Upper lobe of left lung (tissue), 6 donors: Measurements from ENCODE around the gene CCBE1. TPM values are rescaled to one million over a fixed set of nuclear protein-coding genes. Genes with fewer than 3 reads are reported as not detected.
A peak's percentile ranks its signal among the peaks of the same experiment; 100 is the strongest.
"Not testable (repeated sequence)": the region's sequence is repeated elsewhere in the genome, so short reads cannot be mapped to it uniquely, and the experiment has no call there.

Experiments
- ATAC-seq, 2 donors: fragments of 200-7000 bp; cut with Tn5 transposase; one replicate each; pipeline ENCODE4 v1.9.1; 2022; ENCODE audit warnings: mild to moderate bottlenecking in 2 of 2, moderate library complexity in 2 of 2; ENCODE audit not compliant: low FRiP score in 2 of 2
- DNase-seq, 2 donors: peaks; one replicate each; pipeline ENCODE4 v3.0.0-alpha.2; 2019 to 2020
- H3K27ac ChIP-seq, 4 donors: fragments of 200-600 bp; sonication (generic); one replicate each; pipeline ENCODE4 v1.5.1; 2016 to 2019
- H3K27me3 ChIP-seq, 4 donors: fragments of 200-600 bp; sonication (generic); one replicate each; pipeline ENCODE4 v1.5.1; 2017 to 2019
- H3K36me3 ChIP-seq, 4 donors: fragments of 200-600 bp; sonication (generic); one replicate each; pipeline ENCODE4 v1.5.1; 2016 to 2019
- H3K4me1 ChIP-seq, 4 donors: fragments of 200-600 bp; sonication (generic); one replicate each; pipeline ENCODE4 v1.5.1; 2018 to 2019
- H3K4me3 ChIP-seq, 4 donors: fragments of 200-600 bp; sonication (generic); one replicate each; pipeline ENCODE4 v1.5.1; 2017 to 2019; ENCODE audit warnings: mild to moderate bottlenecking in 2 of 4, moderate library complexity in 1 of 4
- H3K9me3 ChIP-seq, 4 donors: fragments of 200-600 bp; sonication (generic); one replicate each; pipeline ENCODE4 v1.5.1; 2018 to 2019
- CTCF ChIP-seq, 6 experiments: fragments of 450-650 bp in 4 of 6; fragments of 200-600 bp in 2 of 6; sonication (generic) in 2 of 6; IDR thresholded peaks; one replicate each; pipeline ENCODE4 v1.5.1; 2016 to 2019; ENCODE audit warnings: antibody characterized with exemption in 6 of 6
- EP300 ChIP-seq, 4 donors: sonication (generic); formaldehyde crosslinking; IDR thresholded peaks; one replicate each; pipeline ENCODE4 v1.5.1; 2017; ENCODE audit warnings: antibody characterized with exemption in 4 of 4, control low read depth in 2 of 4
- POLR2A ChIP-seq, 4 donors: fragments of 450-650 bp; IDR thresholded peaks; one replicate each; pipeline ENCODE4 v1.5.1; 2016 to 2017; ENCODE audit warnings: antibody characterized with exemption in 4 of 4, mild to moderate bottlenecking in 2 of 4
- POLR2AphosphoS5 ChIP-seq, 2 donors: sonication (generic); formaldehyde crosslinking; IDR thresholded peaks; one replicate each; pipeline ENCODE4 v1.5.1; 2017; ENCODE audit warnings: antibody characterized with exemption in 2 of 2
- WGBS, 2 donors: methylation state at CpG; one replicate each; pipeline ENCODE4 v1.1.5; 2017 to 2018; 5-methylcytosine and 5-hydroxymethylcytosine counted together
- total RNA-seq, 6 donors: library from RNA; depleted of rRNA in 4 of 6; stranded (reverse); fragments of >200 nt in 4 of 6; gene quantifications; one replicate each; pipeline versions ENCODE4 v1.1.0 to v1.2.1, GENCODE V29; 2016 to 2021
- donor health status: DM: no; HTN: no; CAD: no; lungs with moderate emphysema.
- donor health status: DM: no; HTN: yes; CAD: no; lungs with severe emphysema.

Gene CCBE1
- total RNA-seq, 6 donors from 2014 or later: 8.7 to 23.6 (median 12.3) TPM

GRCh38 chr18:59517446-59518165 lies 179.6 kb downstream of the CCBE1 start:
- ATAC-seq: no peak
- 66 to 70% methylated on average over 4 of the region's 4 CpGs for WGBS, 2 donors
- TF ChIP-seq CTCF (IDR thresholded peaks at IDR 0.05): no peak
- no peak for TF ChIP-seq POLR2A (IDR thresholded peaks at IDR 0.05)
- no peak for TF ChIP-seq EP300 (IDR thresholded peaks at IDR 0.05)
- TF ChIP-seq POLR2AphosphoS5 (IDR thresholded peaks at IDR 0.05): no peak

GRCh38 chr18:59516356-59517155 lies 180.7 kb downstream of the CCBE1 start:
- H3K4me1 ChIP-seq: peaks cover 12 to 38% (median 26%) of the 10 kb centered on the region in 4 donors
- DNase-seq (peak in 1 of 2 donors; percentile 70), ATAC-seq (peak; percentile 71 to 86)
- no peaks in the 10 kb centered on the region for H3K9me3 ChIP-seq
- no peaks in the 10 kb centered on the region for H3K27me3 ChIP-seq
- no peak overlapping the region for H3K4me3 ChIP-seq
- no peaks in the 10 kb centered on the region for H3K36me3 ChIP-seq
- TF ChIP-seq POLR2A (IDR thresholded peaks at IDR 0.05) (no peak), EP300 (IDR thresholded peaks at IDR 0.05) (peak in 2 of 4 donors; percentile 89 to 92), POLR2AphosphoS5 (IDR thresholded peaks at IDR 0.05) (peak; percentile 64 to 69), CTCF (IDR thresholded peaks at IDR 0.05) (no peak)
- 6 to 11% methylated on average over 6 of the region's 6 CpGs for whole genome bisulfite sequencing, 2 donors
- peak overlapping the region; percentile 27 to 62 (median 44) for H3K27ac ChIP-seq

More at GRCh38 chr18:59517446-59518165, 179.6 kb downstream of the CCBE1 start:
- H3K9me3 ChIP-seq: no peaks in the 10 kb centered on the region
- H3K4me3 ChIP-seq: no peak overlapping the region
- DNase-seq: no peak
- H3K36me3 ChIP-seq: no peaks in the 10 kb centered on the region
- H3K27ac ChIP-seq: no peak overlapping the region
- no peaks in the 10 kb centered on the region for H3K27me3 ChIP-seq
- peaks cover 12 to 32% (median 22%) of the 10 kb centered on the region in 4 donors for H3K4me1 ChIP-seq

GRCh38 chr18:59515956-59516355 lies 181.3 kb downstream of the CCBE1 start:
- not testable (repeated sequence) for H3K36me3 ChIP-seq, H3K4me3 ChIP-seq, H3K27me3 ChIP-seq, DNase-seq, H3K9me3 ChIP-seq, ATAC-seq
- Histone ChIP-seq H3K4me1 (peaks cover 12 to 38% (median 27%) of the 10 kb centered on the region in 4 donors), H3K27ac (peak overlapping the region in 2 of 4 donors; percentile 36 to 44)
- 69 to 79% methylated on average over 6 of the region's 6 CpGs for WGBS, 2 donors

- ATAC-seq: no peak
- H3K4me1 ChIP-seq: peaks cover 12 to 38% (median 28%) of the 10 kb centered on the region in 4 donors
- WGBS, 2 donors: 64 to 69% methylated on average over 5 of the region's 5 CpGs
Measured at GRCh38 chr18:59515147-59515546, 182.1 kb downstream of the CCBE1 start.

More at GRCh38 chr18:59515147-59515546, 182.1 kb downstream of the CCBE1 start:
- Histone ChIP-seq H3K9me3 (no peaks in the 10 kb centered on the region), H3K36me3 (no peaks in the 10 kb centered on the region), H3K27ac (peak overlapping the region in 3 of 4 donors; percentile 22 to 53 (median 44)), H3K27me3 (no peaks in the 10 kb centered on the region), H3K4me3 (no peak overlapping the region)
- DNase-seq: no peak
- TF ChIP-seq CTCF (IDR thresholded peaks at IDR 0.05): no peak
- no peak for TF ChIP-seq POLR2A (IDR thresholded peaks at IDR 0.05)
- no peak for TF ChIP-seq EP300 (IDR thresholded peaks at IDR 0.05)
- no peak for TF ChIP-seq POLR2AphosphoS5 (IDR thresholded peaks at IDR 0.05)
